ENCODE measurements around the gene SMYD3. TPM values are rescaled to one million over a fixed set of nuclear protein-coding genes. Genes with fewer than 3 reads are reported as not detected.

SMYD3 gene
- total and polyA plus RNA-seq, 10 of the 15 experiments (the other 5 are each of a cell fraction or from before 2014, with no cell fraction given): 18.3 to 54.0 (median 24.8) TPM

DNA sequence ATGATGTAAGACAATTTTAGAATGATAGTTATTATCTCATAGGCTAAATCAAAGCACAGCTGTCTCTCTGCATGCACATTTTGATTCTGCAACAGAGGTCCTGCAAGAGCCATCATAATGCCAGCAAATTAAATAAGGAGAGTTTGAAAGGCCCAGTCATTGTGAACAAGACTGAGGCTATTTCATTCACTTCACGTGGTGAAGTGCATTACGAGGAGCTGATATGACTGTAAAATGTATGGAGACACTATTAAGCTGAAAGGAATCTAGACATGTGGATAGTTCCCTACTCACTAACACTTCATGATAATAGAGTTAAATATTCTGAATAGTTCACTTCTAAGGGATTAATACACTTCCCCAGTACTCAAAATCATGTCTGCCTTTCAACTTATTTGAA lies 299.0 kb downstream of the SMYD3 start:
- Histone ChIP-seq H3K4me1 (ENCODE audit: control insufficient read depth, insufficient read depth, low read length) (no peaks in the 10 kb centered on the region), H3K4me3 (no peak overlapping the region), H2AFZ (ENCODE audit: control insufficient read depth, low read depth, low read length) (no peak overlapping the region), H3K27ac (ENCODE audit: control insufficient read depth, insufficient read depth) (no peak overlapping the region), H4K20me1 (ENCODE audit: control insufficient read depth, insufficient read depth) (no peaks in the 10 kb centered on the region), H3K4me2 (ENCODE audit: control insufficient read depth, insufficient read depth) (no peak overlapping the region), H3K9ac (ENCODE audit: control insufficient read depth, insufficient read depth, low read length) (no peak overlapping the region), H3K9me3 (replicated peaks; ENCODE audit: control insufficient read depth, insufficient read depth, low read length) (no peaks in the 10 kb centered on the region), H3K27me3 (replicated peaks in 1 of 2; ENCODE audit: control insufficient read depth in 2 of 2, insufficient read depth in 2 of 2, low read length in 1 of 2) (no peaks in the 10 kb centered on the region), H3K79me2 (ENCODE audit: control insufficient read depth, insufficient read depth, low read length) (no peaks in the 10 kb centered on the region), H3K36me3 (ENCODE audit: control insufficient read depth in 2 of 2, insufficient read depth in 2 of 2, low read length in 1 of 2) (no peaks in the 10 kb centered on the region)
- TF ChIP-seq MEF2B (IDR thresholded peaks at IDR 0.05; ENCODE audit: partially characterized antibody, poor library complexity, severe bottlenecking) (no peak), POLR2A (IDR thresholded peaks at IDR 0.05; ENCODE audit: low read depth, low read length) (no peak), HDAC6 (IDR thresholded peaks at IDR 0.05; ENCODE audit: unreplicated experiment) (no peak), LARP7 (IDR thresholded peaks at IDR 0.05) (no peak), ZNF622 (IDR thresholded peaks at IDR 0.05) (no peak), ASH2L (IDR thresholded peaks at IDR 0.05; ENCODE audit: borderline replicate concordance, low read depth) (no peak), ETV6 (conservative IDR thresholded peaks at IDR 0.05 in 1 of 2, IDR thresholded peaks at IDR 0.05 in 1 of 2; ENCODE audit: borderline replicate concordance in 1 of 2, low read depth in 1 of 2) (no peak), EP300 (IDR thresholded peaks at IDR 0.05; ENCODE audit: borderline replicate concordance in 1 of 2, control insufficient read depth in 1 of 2, low read depth in 2 of 2, low read length in 2 of 2) (no peak), KLF5 (IDR thresholded peaks at IDR 0.05; ENCODE audit: partially characterized antibody) (no peak), SRF (IDR thresholded peaks at IDR 0.05; ENCODE audit: low read depth in 2 of 2, low read length in 2 of 2) (no peak), NR2C2 (IDR thresholded peaks at IDR 0.05; ENCODE audit: borderline replicate concordance, control insufficient read depth, insufficient read length, low read depth) (no peak), WRNIP1 (IDR thresholded peaks at IDR 0.05; ENCODE audit: borderline replicate concordance, low read depth, low read length) (no peak), SIX5 (IDR thresholded peaks at IDR 0.05; ENCODE audit: low read depth, low read length, severe bottlenecking) (no peak)
- TF ChIP-seq, protein P1, sequence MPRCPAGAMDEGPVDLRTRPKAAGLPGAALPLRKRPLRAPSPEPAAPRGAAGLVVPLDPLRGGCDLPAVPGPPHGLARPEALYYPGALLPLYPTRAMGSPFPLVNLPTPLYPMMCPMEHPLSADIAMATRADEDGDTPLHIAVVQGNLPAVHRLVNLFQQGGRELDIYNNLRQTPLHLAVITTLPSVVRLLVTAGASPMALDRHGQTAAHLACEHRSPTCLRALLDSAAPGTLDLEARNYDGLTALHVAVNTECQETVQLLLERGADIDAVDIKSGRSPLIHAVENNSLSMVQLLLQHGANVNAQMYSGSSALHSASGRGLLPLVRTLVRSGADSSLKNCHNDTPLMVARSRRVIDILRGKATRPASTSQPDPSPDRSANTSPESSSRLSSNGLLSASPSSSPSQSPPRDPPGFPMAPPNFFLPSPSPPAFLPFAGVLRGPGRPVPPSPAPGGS (IDR thresholded peaks at IDR 0.05; ENCODE audit: borderline replicate concordance, insufficient read depth, low read depth, low read length, poor library complexity, severe bottlenecking): no peak
- BruUV-seq (replicated peaks): no TSS peak
- ChIA-PET RAD21 (ENCODE audit: unreplicated experiment) (no interaction called here), SMC1A (ENCODE audit: uncharacterized antibody, unreplicated experiment) (no interaction called here), CTCF (no interaction called here), POLR2A (no interaction called here)
- WGBS (ENCODE audit: insufficient coverage, insufficient replicate concordance, low lambda C conversion rate, missing lambda C conversion rate): 28% methylated on average over 2 of the region's 2 CpGs
- DNase-seq (ENCODE audit: low read depth, low spot score): no peak
- no peak for FAIRE-seq
- in situ Hi-C loops (cut with MboI): no loop called here
- intact Hi-C loops (cut with micrococcal nuclease; ENCODE audit: unreplicated experiment): no loop called here
- ATAC-seq: no peak
